Kidney glomerular epithelial cell (primary cell): ENCODE results near the gene EDC3.

ENCODE experiments used
- DNase-seq: peaks from one replicate; lab custom pipeline; 2025; lab: John Stamatoyannopoulos, UW

Gene EDC3

GRCh38 chr15:74624020-74624602, 71.7 kb downstream of the EDC3 start:
- no peak for DNase-seq

- no peak for DNase-seq
Observed at GRCh38 chr15:74622758-74623157, 73.1 kb downstream of the EDC3 start.

GRCh38 chr15:74621936-74622335, 73.9 kb downstream of the EDC3 start:
- DNase-seq, result no peak

- no peak for DNase-seq
Observed at GRCh38 chr15:74621546-74621920, 74.3 kb downstream of the EDC3 start.

GRCh38 chr15:74620636-74621545, 74.9 kb downstream of the EDC3 start:
- DNase-seq, result peak; percentile 66

- no peak for DNase-seq
Observed at GRCh38 chr15:74619916-74620635, 75.7 kb downstream of the EDC3 start.

- no peak for DNase-seq
Observed at GRCh38 chr15:74618841-74619596, 76.8 kb downstream of the EDC3 start.

- no peak for DNase-seq
Observed at GRCh38 chr15:74616996-74617395, 78.8 kb downstream of the EDC3 start.

- peak; percentile 45 for DNase-seq
Observed at GRCh38 chr15:74616366-74616939, 79.4 kb downstream of the EDC3 start.

GRCh38 chr15:74615508-74616365, 80.1 kb downstream of the EDC3 start, which contains the start of gene CLK3:
TSS of gene CLK3 (plus strand) at chr15:74615836. CDS start at chr15:74619197, 3,361 bp downstream.
- peak; percentile 85 for DNase-seq

GRCh38 chr15:74614744-74615507, 80.9 kb downstream of the EDC3 start:
- DNase-seq, result peak; percentile 47

- no peak for DNase-seq
Observed at GRCh38 chr15:74613953-74614743, 81.7 kb downstream of the EDC3 start.

- DNase-seq, result no peak
Observed at GRCh38 chr15:74613089-74613952, 82.5 kb downstream of the EDC3 start.

GRCh38 chr15:74612677-74613076, 83.1 kb downstream of the EDC3 start:
- DNase-seq, result no peak

- DNase-seq, result no peak
Observed at GRCh38 chr15:74611834-74612233, 84.0 kb downstream of the EDC3 start.

- no peak for DNase-seq
Observed at GRCh38 chr15:74611341-74611740, 84.5 kb downstream of the EDC3 start.

- DNase-seq, result no peak
Observed at GRCh38 chr15:74610302-74610951, 85.4 kb downstream of the EDC3 start.

- DNase-seq, result no peak
Observed at GRCh38 chr15:74609938-74610301, 85.9 kb downstream of the EDC3 start.
